ENCODE data around the gene TRIM58. TPM values are rescaled to one million over a fixed set of nuclear protein-coding genes. Genes with fewer than 3 reads are reported as not detected.

Gene TRIM58
- total RNA-seq, 1 donor from 2014 or later = 3.0 TPM

- DNase-seq (ENCODE audit: extremely low read depth, low read depth, low spot score) = no peak
These were observed 27.9 kb downstream of the TRIM58 start for GRCh38 chr1:247884797-247885413.

GRCh38 chr1:247895163-247895637, 38.2 kb downstream of the TRIM58 start, which contains the start of gene OR2W3:
TSS of gene OR2W3 (plus strand) at chr1:247895587. CDS start at chr1:247895587, 0 bp downstream.
- no peak for DNase-seq (ENCODE audit: extremely low read depth, low read depth, low spot score)

- no peak for DNase-seq (ENCODE audit: extremely low read depth, low read depth, low spot score)
These were observed 39.0 kb downstream of the TRIM58 start for GRCh38 chr1:247895976-247896375.

GRCh38 chr1:247904122-247904521, 47.1 kb downstream of the TRIM58 start:
- DNase-seq (ENCODE audit: extremely low read depth, low read depth, low spot score) = no peak

GRCh38 chr1:247905181-247905580, 48.2 kb downstream of the TRIM58 start:
- no peak for DNase-seq (ENCODE audit: extremely low read depth, low read depth, low spot score)

GRCh38 chr1:247905910-247906503, 49.0 kb downstream of the TRIM58 start:
- no peak for DNase-seq (ENCODE audit: extremely low read depth, low read depth, low spot score)

GRCh38 chr1:247906504-247907047, 49.6 kb downstream of the TRIM58 start:
- no peak for DNase-seq (ENCODE audit: extremely low read depth, low read depth, low spot score)

- no peak for DNase-seq (ENCODE audit: extremely low read depth, low read depth, low spot score)
These were observed 51.8 kb downstream of the TRIM58 start for GRCh38 chr1:247908766-247909165.

- no peak for DNase-seq (ENCODE audit: extremely low read depth, low read depth, low spot score)
These were observed 56.8 kb downstream of the TRIM58 start for GRCh38 chr1:247913786-247914185.

- no peak for DNase-seq (ENCODE audit: extremely low read depth, low read depth, low spot score)
These were observed 58.1 kb downstream of the TRIM58 start for GRCh38 chr1:247914941-247915662.

GRCh38 chr1:247919952-247920351, 63.0 kb downstream of the TRIM58 start, which contains the start of gene OR2T8:
TSS of gene OR2T8 (plus strand) at chr1:247920252. CDS start at chr1:247921018, 766 bp downstream.
- no peak for DNase-seq (ENCODE audit: extremely low read depth, low read depth, low spot score)

GRCh38 chr1:247923941-247924340, 67.0 kb downstream of the TRIM58 start:
- DNase-seq (ENCODE audit: extremely low read depth, low read depth, low spot score) = no peak

- DNase-seq (ENCODE audit: extremely low read depth, low read depth, low spot score) = no peak
These were observed 67.9 kb downstream of the TRIM58 start, which contains the start of gene OR2AJ1 for GRCh38 chr1:247924868-247925267. TSS of gene OR2AJ1 (plus strand) at chr1:247924889. CDS start at chr1:247933769, 8,880 bp downstream.

Other genes with a start within 250 kb of the TRIM58 start
- not detected in 2 replicates for gene OR13G1, start 177.4 kb upstream of the TRIM58 start, total RNA-seq
- gene OR6F1, start 140.5 kb upstream of the TRIM58 start, total RNA-seq = not detected in 2 replicates
- not detected in 2 replicates for gene OR14K1, start 118.6 kb upstream of the TRIM58 start, total RNA-seq
- gene OR14A2, start 109.0 kb upstream of the TRIM58 start, total RNA-seq = not detected in 2 replicates
- gene OR1C1, start 96.6 kb upstream of the TRIM58 start, total RNA-seq = not detected in 2 replicates
- not detected in 2 replicates for gene OR14A16, start 33.1 kb upstream of the TRIM58 start, total RNA-seq
- not detected in 2 replicates for gene OR11L1, start 15.3 kb upstream of the TRIM58 start, total RNA-seq
- gene OR2W3, start 38.4 kb downstream of the TRIM58 start, total RNA-seq = 0.58 TPM in 1 of 2 replicates, not detected in the other
- gene OR2T8, start 63.1 kb downstream of the TRIM58 start, total RNA-seq = not detected in 2 replicates
- not detected in 2 replicates for gene OR2AJ1, start 67.7 kb downstream of the TRIM58 start, total RNA-seq
- not detected in 2 replicates for gene OR2L8, start 91.7 kb downstream of the TRIM58 start, total RNA-seq
- gene OR2AK2, start 108.0 kb downstream of the TRIM58 start, total RNA-seq = not detected in 2 replicates
- gene OR2L5, start 156.5 kb downstream of the TRIM58 start, total RNA-seq = not detected in 2 replicates
- not detected in 2 replicates for gene OR2L2, start 172.9 kb downstream of the TRIM58 start, total RNA-seq
- not detected in 2 replicates for gene OR2L3, start 189.6 kb downstream of the TRIM58 start, total RNA-seq
- gene OR2L13, start 238.0 kb downstream of the TRIM58 start, total RNA-seq = not detected in 2 replicates

Data from glomerular endothelial cell (primary cell).